Parathyroid adenoma (tissue), 2 donors: ENCODE measurements around the gene EPB41.

ENCODE experiments used
- H2AFZ ChIP-seq: fragments of 300-600 bp; sonication (generic); one replicate; pipeline ENCODE4 v1.7.0; 2017; ENCODE audit warnings: antibody characterized with exemption, mild to moderate bottlenecking
- H3K27ac ChIP-seq: fragments of 300-600 bp; sonication (generic); one replicate; pipeline ENCODE4 v1.7.0; 2017
- H3K27me3 ChIP-seq: fragments of 300-600 bp; sonication (generic); one replicate; pipeline ENCODE4 v1.7.0; 2017; ENCODE audit warnings: low read length; ENCODE audit not compliant: control insufficient read depth, insufficient read depth
- H3K36me3 ChIP-seq: fragments of 300-600 bp; sonication (generic); one replicate; pipeline ENCODE4 v1.7.0; 2017; ENCODE audit warnings: low read length; ENCODE audit not compliant: control insufficient read depth, insufficient read depth
- H3K4me1 ChIP-seq: fragments of 300-600 bp; sonication (generic); one replicate; pipeline ENCODE4 v1.7.0; 2017; ENCODE audit warnings: control low read depth
- H3K4me2 ChIP-seq: fragments of 300-600 bp; sonication (generic); one replicate; pipeline ENCODE4 v1.7.0; 2017; ENCODE audit warnings: low read length
- H3K4me3 ChIP-seq: fragments of 300-600 bp; sonication (generic); one replicate; pipeline ENCODE4 v1.7.0; 2017; ENCODE audit warnings: low read depth, low read length
- H3K79me2 ChIP-seq: fragments of 300-600 bp; sonication (generic); one replicate; pipeline ENCODE4 v1.7.0; 2017; ENCODE audit warnings: control low read depth
- H3K9ac ChIP-seq: fragments of 300-600 bp; sonication (generic); one replicate; pipeline ENCODE4 v1.7.0; 2017; ENCODE audit warnings: mild to moderate bottlenecking
- H3K9me3 ChIP-seq: fragments of 300-600 bp; sonication (generic); one replicate; pipeline ENCODE4 v1.7.0; 2017; ENCODE audit warnings: low read length; ENCODE audit not compliant: control insufficient read depth
- TF ChIP-seq, protein P1 (sequence below): fragments of 300-600 bp; sonication (generic); IDR thresholded peaks from one replicate; pipeline ENCODE4 v1.7.0; 2017; ENCODE audit warnings: antibody characterized with exemption, mild to moderate bottlenecking
- donor health status: primary hyperparathyroidism.

The EPB41 gene

DNA sequence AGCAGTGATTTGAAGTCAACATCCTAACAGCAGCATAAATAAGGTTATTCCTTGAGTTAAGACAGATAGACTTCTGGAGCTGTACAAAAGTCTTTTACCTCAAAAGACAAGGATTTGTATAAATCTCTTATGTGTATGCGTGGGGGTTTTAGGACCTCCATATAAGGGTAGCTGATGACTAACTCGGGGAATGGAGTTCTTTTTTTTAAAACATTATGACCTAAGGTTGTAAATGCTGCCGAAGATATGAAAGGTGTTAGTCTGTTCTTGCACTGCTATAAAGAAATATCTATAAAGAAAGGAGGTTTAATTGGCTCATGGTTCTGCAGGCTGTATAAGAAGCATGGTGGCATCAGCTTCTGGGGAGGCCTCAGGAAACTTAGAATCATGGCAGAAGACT, 90.4 kb downstream of the EPB41 start:
- H3K9ac ChIP-seq = no peak overlapping the region
- H3K79me2 ChIP-seq = no peaks in the 10 kb centered on the region

DNA sequence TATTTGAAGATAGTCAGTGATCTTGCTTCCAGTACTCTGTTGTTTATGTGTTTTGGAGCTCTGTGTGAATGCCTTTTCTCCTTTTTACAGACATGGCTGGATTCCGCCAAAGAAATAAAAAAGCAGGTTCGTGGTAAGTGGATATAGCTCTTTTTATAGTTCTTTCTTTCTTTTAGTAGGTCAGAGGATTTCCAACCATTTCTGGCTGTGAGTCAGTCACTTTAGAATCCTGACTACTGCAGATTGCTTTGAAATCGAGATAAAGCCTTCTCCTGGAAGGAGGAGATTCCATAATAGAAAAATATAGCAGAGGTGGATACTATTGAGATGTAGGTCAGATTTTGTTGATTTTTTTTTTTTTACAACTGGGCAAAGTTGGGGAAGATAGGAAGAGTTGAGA, 97.4 kb downstream of the EPB41 start:
- H3K27me3 ChIP-seq = no peaks in the 10 kb centered on the region
- no peaks in the 10 kb centered on the region for H3K4me1 ChIP-seq
- H2AFZ ChIP-seq = no peak overlapping the region
- TF ChIP-seq, protein P1, sequence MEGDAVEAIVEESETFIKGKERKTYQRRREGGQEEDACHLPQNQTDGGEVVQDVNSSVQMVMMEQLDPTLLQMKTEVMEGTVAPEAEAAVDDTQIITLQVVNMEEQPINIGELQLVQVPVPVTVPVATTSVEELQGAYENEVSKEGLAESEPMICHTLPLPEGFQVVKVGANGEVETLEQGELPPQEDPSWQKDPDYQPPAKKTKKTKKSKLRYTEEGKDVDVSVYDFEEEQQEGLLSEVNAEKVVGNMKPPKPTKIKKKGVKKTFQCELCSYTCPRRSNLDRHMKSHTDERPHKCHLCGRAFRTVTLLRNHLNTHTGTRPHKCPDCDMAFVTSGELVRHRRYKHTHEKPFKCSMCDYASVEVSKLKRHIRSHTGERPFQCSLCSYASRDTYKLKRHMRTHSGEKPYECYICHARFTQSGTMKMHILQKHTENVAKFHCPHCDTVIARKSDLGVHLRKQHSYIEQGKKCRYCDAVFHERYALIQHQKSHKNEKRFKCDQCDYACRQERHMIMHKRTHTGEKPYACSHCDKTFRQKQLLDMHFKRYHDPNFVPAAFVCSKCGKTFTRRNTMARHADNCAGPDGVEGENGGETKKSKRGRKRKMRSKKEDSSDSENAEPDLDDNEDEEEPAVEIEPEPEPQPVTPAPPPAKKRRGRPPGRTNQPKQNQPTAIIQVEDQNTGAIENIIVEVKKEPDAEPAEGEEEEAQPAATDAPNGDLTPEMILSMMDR = no peak
- H3K36me3 ChIP-seq = no peaks in the 10 kb centered on the region
- H3K27ac ChIP-seq = no peak overlapping the region
- H3K9ac ChIP-seq = no peak overlapping the region
- H3K4me3 ChIP-seq = no peak overlapping the region
- H3K4me2 ChIP-seq = no peak overlapping the region
- no peaks in the 10 kb centered on the region for H3K9me3 ChIP-seq
- H3K79me2 ChIP-seq = no peaks in the 10 kb centered on the region

More for the DNA sequence above, 90.4 kb downstream of the EPB41 start:
- H3K27ac ChIP-seq = no peak overlapping the region
- no peaks in the 10 kb centered on the region for H3K27me3 ChIP-seq
- H3K9me3 ChIP-seq = no peaks in the 10 kb centered on the region
- H3K4me1 ChIP-seq = no peaks in the 10 kb centered on the region
- TF ChIP-seq, protein P1 = no peak
- H2AFZ ChIP-seq = no peak overlapping the region
- H3K36me3 ChIP-seq = no peaks in the 10 kb centered on the region
- H3K4me2 ChIP-seq = no peak overlapping the region
- H3K4me3 ChIP-seq = no peak overlapping the region

DNA sequence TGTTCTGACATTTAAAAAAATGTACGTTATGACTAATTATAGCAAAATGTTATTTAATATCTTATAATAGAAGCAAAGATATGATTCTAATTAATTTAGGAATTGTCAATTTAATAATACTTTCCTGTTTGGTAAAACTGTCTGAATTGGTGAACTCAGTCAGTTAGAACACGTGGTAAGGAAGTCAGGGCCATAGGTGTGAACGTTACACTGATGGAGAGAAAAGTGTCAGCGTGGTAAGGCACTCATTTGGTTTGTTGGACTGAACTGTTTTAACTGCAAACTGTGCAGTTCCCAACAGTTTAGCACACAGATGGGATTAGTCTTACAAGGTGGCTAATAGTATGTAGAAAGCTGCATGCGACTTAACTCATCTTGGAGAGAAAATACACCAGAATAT, 102.9 kb downstream of the EPB41 start:
- H3K4me3 ChIP-seq = no peak overlapping the region
- no peak overlapping the region for H3K9ac ChIP-seq
- no peak overlapping the region for H3K27ac ChIP-seq
- H3K36me3 ChIP-seq = no peaks in the 10 kb centered on the region
- no peak overlapping the region for H3K4me2 ChIP-seq
- no peak overlapping the region for H2AFZ ChIP-seq
- H3K27me3 ChIP-seq = no peaks in the 10 kb centered on the region
- H3K79me2 ChIP-seq = no peaks in the 10 kb centered on the region
- TF ChIP-seq, protein P1 = no peak
- no peaks in the 10 kb centered on the region for H3K9me3 ChIP-seq
- H3K4me1 ChIP-seq = no peaks in the 10 kb centered on the region

DNA sequence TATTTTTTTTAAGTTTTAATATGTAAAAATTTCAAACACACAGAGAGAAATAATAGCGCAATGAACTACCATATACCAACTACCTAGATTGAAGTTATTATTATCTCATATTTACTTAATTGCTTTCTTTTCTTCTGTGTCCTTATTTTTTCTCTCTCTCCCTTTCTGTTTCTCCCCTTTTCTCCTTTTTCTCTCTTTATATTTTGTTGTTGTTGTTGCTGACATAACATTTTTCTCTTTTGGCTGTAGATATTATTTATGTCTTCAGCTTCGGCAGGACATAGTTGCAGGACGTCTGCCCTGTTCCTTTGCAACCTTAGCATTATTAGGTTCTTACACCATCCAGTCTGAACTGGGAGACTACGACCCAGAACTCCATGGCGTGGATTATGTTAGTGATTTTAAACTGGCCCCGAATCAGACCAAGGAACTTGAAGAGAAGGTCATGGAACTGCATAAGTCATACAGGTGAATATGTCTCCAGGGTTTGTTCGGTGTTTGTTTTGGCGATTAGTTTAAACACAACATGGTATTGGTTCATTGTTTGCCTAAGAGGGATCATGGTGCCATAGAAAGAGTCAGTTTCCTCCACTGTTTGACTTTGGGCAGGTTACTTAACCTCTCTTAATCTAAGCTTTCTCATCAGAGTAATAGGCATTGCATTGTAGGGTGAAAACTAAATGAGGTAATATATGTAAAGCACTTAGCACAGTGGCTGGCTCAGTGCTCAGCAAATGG, 103.8 kb downstream of the EPB41 start:
- H3K36me3 ChIP-seq = no peaks in the 10 kb centered on the region
- TF ChIP-seq, protein P1 = no peak
- H3K79me2 ChIP-seq = no peaks in the 10 kb centered on the region
- H3K9ac ChIP-seq = no peak overlapping the region
- H2AFZ ChIP-seq = no peak overlapping the region
- no peak overlapping the region for H3K4me3 ChIP-seq
- no peaks in the 10 kb centered on the region for H3K27me3 ChIP-seq
- H3K27ac ChIP-seq = no peak overlapping the region
- no peaks in the 10 kb centered on the region for H3K4me1 ChIP-seq
- no peak overlapping the region for H3K4me2 ChIP-seq
- H3K9me3 ChIP-seq = no peaks in the 10 kb centered on the region

DNA sequence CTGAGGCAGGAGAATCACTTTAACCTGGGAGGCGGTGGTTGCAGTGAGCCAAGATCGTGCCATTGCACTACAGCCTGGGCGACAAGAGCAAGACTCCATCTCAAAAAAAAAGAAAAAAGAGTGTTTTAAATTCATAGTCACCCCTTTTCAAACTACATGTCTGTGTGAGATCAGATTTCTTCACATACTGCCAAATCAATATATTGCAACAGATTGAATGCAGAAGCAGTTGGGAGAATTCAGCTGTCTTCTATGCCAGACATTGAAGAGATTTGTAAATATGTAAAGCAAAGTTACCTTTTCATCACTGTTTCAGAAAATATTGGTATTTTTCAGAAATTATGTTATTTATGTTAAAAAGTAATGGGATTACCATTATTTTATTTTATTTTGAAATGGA, 108.3 kb downstream of the EPB41 start:
- no peak overlapping the region for H3K4me3 ChIP-seq
- TF ChIP-seq, protein P1 = no peak
- H3K4me1 ChIP-seq = no peaks in the 10 kb centered on the region
- H3K27me3 ChIP-seq = no peaks in the 10 kb centered on the region
- no peak overlapping the region for H3K9ac ChIP-seq
- no peak overlapping the region for H3K4me2 ChIP-seq
- H3K27ac ChIP-seq = no peak overlapping the region
- no peak overlapping the region for H2AFZ ChIP-seq
- H3K36me3 ChIP-seq = no peaks in the 10 kb centered on the region
- H3K9me3 ChIP-seq = no peaks in the 10 kb centered on the region
- H3K79me2 ChIP-seq = no peaks in the 10 kb centered on the region
